Measurements from ENCODE around the gene CDH24. TPM values are rescaled to one million over a fixed set of nuclear protein-coding genes. Genes with fewer than 3 reads are reported as not detected.

Gene CDH24
- total and polyA plus RNA-seq, 2 of the 13 experiments (the other 11 are each of a cell fraction or from before 2014, with no cell fraction given) = 0.69 to 0.99 TPM

DNA sequence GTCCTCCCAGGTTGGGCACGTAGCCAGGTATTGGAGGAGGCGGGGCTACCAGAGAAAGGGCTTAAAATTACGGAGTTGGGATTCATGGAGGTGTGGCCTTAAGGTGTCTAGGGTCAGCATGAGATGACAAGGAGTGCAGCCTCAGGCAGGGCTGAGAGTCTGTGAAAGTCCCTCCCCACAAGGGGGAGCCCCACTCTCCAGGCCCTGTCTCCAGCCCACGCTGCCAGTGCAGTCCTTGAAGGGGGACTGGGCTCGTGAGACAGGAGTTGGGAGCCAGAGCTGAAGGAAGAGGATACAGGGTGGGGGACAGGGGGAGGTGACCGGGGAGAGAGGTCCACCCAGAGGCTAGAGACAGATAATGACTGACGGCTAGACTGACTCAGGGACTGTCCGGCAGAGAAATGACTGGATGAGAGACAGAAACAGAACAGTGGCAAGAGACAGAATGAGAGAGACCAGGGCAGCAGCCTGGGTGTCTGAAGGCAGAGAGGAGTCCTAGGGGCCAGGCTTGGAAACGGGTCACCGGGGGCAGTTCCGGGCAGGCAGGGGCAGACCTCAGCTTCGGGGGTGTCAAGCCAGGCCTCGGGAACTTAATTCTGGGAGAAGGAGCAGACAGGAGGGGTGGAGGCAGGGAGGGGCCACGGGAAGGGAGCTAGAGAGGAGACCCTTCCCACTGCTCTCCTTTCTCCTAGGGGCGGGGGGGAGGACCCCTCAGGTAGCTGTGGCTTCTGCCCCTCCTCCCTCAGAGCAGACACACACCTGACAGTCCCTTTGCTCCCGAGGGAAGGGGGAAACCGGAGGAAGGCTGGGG is 970 bp downstream of the CDH24 start (continued):
- TF ChIP-seq, protein P1, sequence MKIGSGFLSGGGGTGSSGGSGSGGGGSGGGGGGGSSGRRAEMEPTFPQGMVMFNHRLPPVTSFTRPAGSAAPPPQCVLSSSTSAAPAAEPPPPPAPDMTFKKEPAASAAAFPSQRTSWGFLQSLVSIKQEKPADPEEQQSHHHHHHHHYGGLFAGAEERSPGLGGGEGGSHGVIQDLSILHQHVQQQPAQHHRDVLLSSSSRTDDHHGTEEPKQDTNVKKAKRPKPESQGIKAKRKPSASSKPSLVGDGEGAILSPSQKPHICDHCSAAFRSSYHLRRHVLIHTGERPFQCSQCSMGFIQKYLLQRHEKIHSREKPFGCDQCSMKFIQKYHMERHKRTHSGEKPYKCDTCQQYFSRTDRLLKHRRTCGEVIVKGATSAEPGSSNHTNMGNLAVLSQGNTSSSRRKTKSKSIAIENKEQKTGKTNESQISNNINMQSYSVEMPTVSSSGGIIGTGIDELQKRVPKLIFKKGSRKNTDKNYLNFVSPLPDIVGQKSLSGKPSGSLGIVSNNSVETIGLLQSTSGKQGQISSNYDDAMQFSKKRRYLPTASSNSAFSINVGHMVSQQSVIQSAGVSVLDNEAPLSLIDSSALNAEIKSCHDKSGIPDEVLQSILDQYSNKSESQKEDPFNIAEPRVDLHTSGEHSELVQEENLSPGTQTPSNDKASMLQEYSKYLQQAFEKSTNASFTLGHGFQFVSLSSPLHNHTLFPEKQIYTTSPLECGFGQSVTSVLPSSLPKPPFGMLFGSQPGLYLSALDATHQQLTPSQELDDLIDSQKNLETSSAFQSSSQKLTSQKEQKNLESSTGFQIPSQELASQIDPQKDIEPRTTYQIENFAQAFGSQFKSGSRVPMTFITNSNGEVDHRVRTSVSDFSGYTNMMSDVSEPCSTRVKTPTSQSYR (CRISPR knock-in tag; IDR thresholded peaks at IDR 0.05; ENCODE audit: borderline replicate concordance) = 0 out of 2 replicates have a peak, but pooled peaks have one; percentile 24
- no peak for TF ChIP-seq PAWR (CRISPR knock-in tag; IDR thresholded peaks at IDR 0.05; ENCODE audit: borderline replicate concordance)
- TF ChIP-seq ZNF572 (CRISPR knock-in tag; IDR thresholded peaks at IDR 0.05) = no peak; the same call in 1 of the 2 replicates
- TF ChIP-seq ZSCAN29 (CRISPR knock-in tag; conservative IDR thresholded peaks at IDR 0.05) = peak; percentile 6; the same call in 1 of the 2 replicates
- no peak for TF ChIP-seq KAT2B (IDR thresholded peaks at IDR 0.05; ENCODE audit: borderline replicate concordance, low read depth, low read length)
- peak; percentile 73; the same call in 1 of the 2 replicates for TF ChIP-seq ZMYM3 (CRISPR knock-in tag; IDR thresholded peaks at IDR 0.05)
- no peak for TF ChIP-seq POLR2AphosphoS2 (IDR thresholded peaks at IDR 0.05; ENCODE audit: low read depth, low read length)
- 0 out of 2 replicates have a peak, but pooled peaks have one; percentile 14 for TF ChIP-seq ZKSCAN1 (IDR thresholded peaks at IDR 0.05; ENCODE audit: low read length)
- TF ChIP-seq RARA (CRISPR knock-in tag; IDR thresholded peaks at IDR 0.05) = no peak
- 0 out of 2 replicates have a peak, but pooled peaks have one; percentile 28 for TF ChIP-seq FIP1L1 (IDR thresholded peaks at IDR 0.05; ENCODE audit: borderline replicate concordance, insufficient read depth, low read depth, low read length)
- no peak for TF ChIP-seq CBX1 (IDR thresholded peaks at IDR 0.05; ENCODE audit: low read depth)
- peak; percentile 39; the same call in 1 of the 2 replicates for TF ChIP-seq SMAD1 (CRISPR knock-in tag; IDR thresholded peaks at IDR 0.05; ENCODE audit: borderline replicate concordance, low read depth)
- TF ChIP-seq, protein P2, sequence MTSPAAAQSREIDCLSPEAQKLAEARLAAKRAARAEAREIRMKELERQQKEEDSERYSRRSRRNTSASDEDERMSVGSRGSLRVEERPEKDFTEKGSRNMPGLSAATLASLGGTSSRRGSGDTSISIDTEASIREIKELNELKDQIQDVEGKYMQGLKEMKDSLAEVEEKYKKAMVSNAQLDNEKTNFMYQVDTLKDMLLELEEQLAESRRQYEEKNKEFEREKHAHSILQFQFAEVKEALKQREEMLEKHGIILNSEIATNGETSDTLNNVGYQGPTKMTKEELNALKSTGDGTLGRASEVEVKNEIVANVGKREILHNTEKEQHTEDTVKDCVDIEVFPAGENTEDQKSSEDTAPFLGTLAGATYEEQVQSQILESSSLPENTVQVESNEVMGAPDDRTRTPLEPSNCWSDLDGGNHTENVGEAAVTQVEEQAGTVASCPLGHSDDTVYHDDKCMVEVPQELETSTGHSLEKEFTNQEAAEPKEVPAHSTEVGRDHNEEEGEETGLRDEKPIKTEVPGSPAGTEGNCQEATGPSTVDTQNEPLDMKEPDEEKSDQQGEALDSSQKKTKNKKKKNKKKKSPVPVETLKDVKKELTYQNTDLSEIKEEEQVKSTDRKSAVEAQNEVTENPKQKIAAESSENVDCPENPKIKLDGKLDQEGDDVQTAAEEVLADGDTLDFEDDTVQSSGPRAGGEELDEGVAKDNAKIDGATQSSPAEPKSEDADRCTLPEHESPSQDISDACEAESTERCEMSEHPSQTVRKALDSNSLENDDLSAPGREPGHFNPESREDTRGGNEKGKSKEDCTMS (CRISPR knock-in tag; conservative IDR thresholded peaks at IDR 0.05) = peak; percentile 89; the same call in 1 of the 2 replicates
- TF ChIP-seq PHF8 (CRISPR knock-in tag; IDR thresholded peaks at IDR 0.05) = peak; percentile 62; the same call in 1 of the 2 replicates
- TF ChIP-seq ZNF256 (CRISPR knock-in tag; conservative IDR thresholded peaks at IDR 0.05) = no peak
- peak; percentile 87; the same call in 1 of the 2 replicates for TF ChIP-seq TSC22D2 (CRISPR knock-in tag; IDR thresholded peaks at IDR 0.05; ENCODE audit: borderline replicate concordance)
- no peak for TF ChIP-seq NR1H2 (CRISPR knock-in tag; IDR thresholded peaks at IDR 0.05; ENCODE audit: borderline replicate concordance, low read depth)
- TF ChIP-seq, protein P3, sequence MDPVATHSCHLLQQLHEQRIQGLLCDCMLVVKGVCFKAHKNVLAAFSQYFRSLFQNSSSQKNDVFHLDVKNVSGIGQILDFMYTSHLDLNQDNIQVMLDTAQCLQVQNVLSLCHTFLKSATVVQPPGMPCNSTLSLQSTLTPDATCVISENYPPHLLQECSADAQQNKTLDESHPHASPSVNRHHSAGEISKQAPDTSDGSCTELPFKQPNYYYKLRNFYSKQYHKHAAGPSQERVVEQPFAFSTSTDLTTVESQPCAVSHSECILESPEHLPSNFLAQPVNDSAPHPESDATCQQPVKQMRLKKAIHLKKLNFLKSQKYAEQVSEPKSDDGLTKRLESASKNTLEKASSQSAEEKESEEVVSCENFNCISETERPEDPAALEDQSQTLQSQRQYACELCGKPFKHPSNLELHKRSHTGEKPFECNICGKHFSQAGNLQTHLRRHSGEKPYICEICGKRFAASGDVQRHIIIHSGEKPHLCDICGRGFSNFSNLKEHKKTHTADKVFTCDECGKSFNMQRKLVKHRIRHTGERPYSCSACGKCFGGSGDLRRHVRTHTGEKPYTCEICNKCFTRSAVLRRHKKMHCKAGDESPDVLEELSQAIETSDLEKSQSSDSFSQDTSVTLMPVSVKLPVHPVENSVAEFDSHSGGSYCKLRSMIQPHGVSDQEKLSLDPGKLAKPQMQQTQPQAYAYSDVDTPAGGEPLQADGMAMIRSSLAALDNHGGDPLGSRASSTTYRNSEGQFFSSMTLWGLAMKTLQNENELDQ (CRISPR knock-in tag; IDR thresholded peaks at IDR 0.05; ENCODE audit: borderline replicate concordance) = no peak
- TF ChIP-seq GLI4 (CRISPR knock-in tag; IDR thresholded peaks at IDR 0.05; ENCODE audit: borderline replicate concordance) = no peak; the same call in 1 of the 2 replicates
